Keratinocyte (primary cell): Measurements from ENCODE around the gene TIMP2. TPM values are rescaled to one million over a fixed set of nuclear protein-coding genes. Genes with fewer than 3 reads are reported as not detected.

Experiments
- DNase-seq: peaks from one replicate; pipeline ENCODE4 v3.0.0-alpha.2; 2011; ENCODE audit warnings: low read depth, missing footprints, low spot score
- FAIRE-seq: peaks from 2 replicates; lab custom pipeline; 2011; peaks lifted over from hg19 to GRCh38; lab: Jason Lieb, UNC
- H2AFZ ChIP-seq: 2 replicates; pipeline ENCODE4 v1.6.0; 2012; ENCODE audit warnings: low read length, control low read depth, inconsistent platforms; ENCODE audit not compliant: control insufficient read depth
- H3K27ac ChIP-seq: 2 replicates; pipeline ENCODE4 v1.5.1; 2011; ENCODE audit warnings: low read length; ENCODE audit not compliant: control insufficient read depth, insufficient read depth
- H3K27me3 ChIP-seq: 3 replicates; pipeline ENCODE4 v1.6.0; 2011; ENCODE audit warnings: low read length; ENCODE audit not compliant: control insufficient read depth, insufficient read depth; ENCODE audit errors: extremely low read depth
- H3K36me3 ChIP-seq, 2 experiments: 2 replicates in 1 of 2; 3 replicates in 1 of 2; pipeline ENCODE4 v1.5.1; 2011; ENCODE audit warnings: low read length in 2 of 2, mild to moderate bottlenecking in 1 of 2; ENCODE audit not compliant: control insufficient read depth in 2 of 2, insufficient read depth in 2 of 2; ENCODE audit errors: extremely low read depth in 1 of 2
- H3K4me1 ChIP-seq: 3 replicates; pipeline ENCODE4 v1.5.1; 2011; ENCODE audit warnings: low read length; ENCODE audit not compliant: control insufficient read depth, insufficient read depth; ENCODE audit errors: extremely low read depth
- H3K4me2 ChIP-seq: 3 replicates; pipeline ENCODE4 v1.6.0; 2011; ENCODE audit warnings: low read depth, low read length; ENCODE audit not compliant: control insufficient read depth, insufficient read depth; ENCODE audit errors: extremely low read depth
- H3K4me3 ChIP-seq, 3 experiments: fragments of 200-600 bp in 1 of 3; sonication (generic) in 1 of 3; 2 replicates in 2 of 3; 3 replicates in 1 of 3; pipeline ENCODE4 v1.5.1; 2011 to 2016; ENCODE audit warnings: low read length in 3 of 3, mild to moderate bottlenecking in 3 of 3, control low read depth in 2 of 3, inconsistent platforms in 1 of 3, low read depth in 1 of 3, mixed read lengths in 1 of 3, mixed run types in 1 of 3, moderate library complexity in 1 of 3; ENCODE audit not compliant: control insufficient read depth in 2 of 3, insufficient read depth in 2 of 3; ENCODE audit errors: extremely low read depth in 1 of 3
- H3K79me2 ChIP-seq: 2 replicates; pipeline ENCODE4 v1.6.0; 2012; ENCODE audit warnings: low read length; ENCODE audit not compliant: control insufficient read depth, insufficient read depth
- H3K9ac ChIP-seq: 3 replicates; pipeline ENCODE4 v1.6.0; 2011; ENCODE audit warnings: low read length; ENCODE audit not compliant: control insufficient read depth, insufficient read depth; ENCODE audit errors: extremely low read depth
- H3K9me1 ChIP-seq: 3 replicates; pipeline ENCODE4 v1.6.0; 2011; ENCODE audit warnings: low read length; ENCODE audit not compliant: control insufficient read depth, insufficient read depth; ENCODE audit errors: extremely low read depth
- H3K9me3 ChIP-seq: 2 replicates; pipeline ENCODE4 v1.5.1; 2012; ENCODE audit warnings: low read depth, low read length; ENCODE audit not compliant: control insufficient read depth
- H4K20me1 ChIP-seq: 3 replicates; pipeline ENCODE4 v1.6.0; 2011; ENCODE audit warnings: low read length; ENCODE audit not compliant: control insufficient read depth, insufficient read depth; ENCODE audit errors: extremely low read depth
- CTCF ChIP-seq, 3 experiments: IDR thresholded peaks in 1 of 3; conservative IDR thresholded peaks in 1 of 3; optimal IDR thresholded peaks in 1 of 3; 2 replicates in 2 of 3; 3 replicates in 1 of 3; pipeline versions ENCODE3 to v1.5.1; 2011; ENCODE audit warnings: low read length in 3 of 3, mild to moderate bottlenecking in 3 of 3, moderate library complexity in 2 of 3, control low read depth in 1 of 3, inconsistent platforms in 1 of 3; ENCODE audit not compliant: insufficient read depth in 2 of 3; ENCODE audit errors: extremely low read depth in 1 of 3
- EZH2 ChIP-seq: IDR thresholded peaks from one replicate; pipeline ENCODE4 v1.6.1; 2012; ENCODE audit warnings: inconsistent platforms, mild to moderate bottlenecking, low read length, moderate library complexity
- dilution Hi-C: fragments of 300-500 bp; cut with MboI; formaldehyde crosslinking; loops from one replicate; pipeline ENCODE4 v1.7.0; 2020; ENCODE audit warnings: low sequenced_read_pairs; ENCODE audit not compliant: extremely low pct_ligation_motif_present
- polyA plus RNA-seq, 5 experiments: library from polyadenylated mRNA; depleted of rRNA in 3 of 5; stranded (reverse) in 3 of 5; stranded (forward) in 1 of 5; unstranded in 1 of 5; fragments of >200 nt; gene quantifications; 1 replicate in 1 of 5; 2 replicates in 3 of 5; 3 replicates in 1 of 5; pipeline versions ENCODE4 v1.2.1 to v1.2.3, GENCODE V29; 2011 to 2012; ENCODE audit warnings: missing spikeins in 2 of 5, low read depth in 1 of 5, low replicate concordance in 1 of 5

TIMP2 gene
- polyA plus RNA-seq, 1 donor (not counting 4 experiments of a cell fraction or from before 2014, with no cell fraction given): 1.2 TPM

GRCh38 chr17:78921437-78921971 is 3.7 kb downstream of the TIMP2 start:
- Histone ChIP-seq H3K4me3 (no peak overlapping the region), H3K4me1 (peaks cover 7% of the 10 kb centered on the region), H4K20me1 (no peaks in the 10 kb centered on the region), H3K27me3 (peaks cover 18% of the 10 kb centered on the region), H3K4me2 (no peak overlapping the region), H3K36me3 (no peaks in the 10 kb centered on the region), H3K79me2 (no peaks in the 10 kb centered on the region), H3K9ac (no peak overlapping the region), H2AFZ (no peak overlapping the region), H3K9me3 (no peaks in the 10 kb centered on the region), H3K9me1 (no peaks in the 10 kb centered on the region), H3K27ac (no peak overlapping the region)
- TF ChIP-seq EZH2 (no peak), CTCF (optimal IDR thresholded peaks at IDR 0.05 in 1 of 3, IDR thresholded peaks at IDR 0.05 in 1 of 3, conservative IDR thresholded peaks at IDR 0.05 in 1 of 3; ENCODE audit: extremely low read depth in 1 of 3, insufficient read depth in 2 of 3, low read length in 3 of 3) (no peak)
- DNase-seq (no peak), FAIRE-seq (no peak)
- dilution Hi-C loops: no loop called here

- no peaks in the 10 kb centered on the region for H3K79me2 ChIP-seq
- peaks cover 15% of the 10 kb centered on the region for H3K4me1 ChIP-seq
- H3K9me3 ChIP-seq: no peaks in the 10 kb centered on the region
- H2AFZ ChIP-seq: no peak overlapping the region
- no peak overlapping the region for H3K27ac ChIP-seq
- DNase-seq (no peak), FAIRE-seq (no peak)
- dilution Hi-C loops: no loop called here
- H4K20me1 ChIP-seq: no peaks in the 10 kb centered on the region
- no peaks in the 10 kb centered on the region for H3K9me1 ChIP-seq
- no peak overlapping the region for H3K9ac ChIP-seq
- H3K4me2 ChIP-seq: no peak overlapping the region
- no peak overlapping the region for H3K4me3 ChIP-seq
- H3K36me3 ChIP-seq: no peaks in the 10 kb centered on the region
- no peak for TF ChIP-seq CTCF (optimal IDR thresholded peaks at IDR 0.05 in 1 of 3, IDR thresholded peaks at IDR 0.05 in 1 of 3, conservative IDR thresholded peaks at IDR 0.05 in 1 of 3; ENCODE audit: extremely low read depth in 1 of 3, insufficient read depth in 2 of 3, low read length in 3 of 3)
- TF ChIP-seq EZH2: no peak
- H3K27me3 ChIP-seq: peaks cover 10% of the 10 kb centered on the region
These were observed 4.7 kb downstream of the TIMP2 start for GRCh38 chr17:78920528-78920927.
